Measurements from ENCODE around the gene HLCS.

Gene HLCS

GRCh38 chr21:36745459-36745858, 221.0 kb downstream of the HLCS start:
- DNase-seq (ENCODE audit: low spot score), result no peak

- DNase-seq (ENCODE audit: low spot score), result no peak
Observed at GRCh38 chr21:36744560-36745231, 221.8 kb downstream of the HLCS start.

GRCh38 chr21:36744190-36744559, 222.3 kb downstream of the HLCS start:
- DNase-seq (ENCODE audit: low spot score), result no peak

GRCh38 chr21:36743446-36743845, 223.0 kb downstream of the HLCS start:
- no peak for DNase-seq (ENCODE audit: low spot score)

- no peak for DNase-seq (ENCODE audit: low spot score)
Observed at GRCh38 chr21:36743008-36743407, 223.5 kb downstream of the HLCS start.

DNA sequence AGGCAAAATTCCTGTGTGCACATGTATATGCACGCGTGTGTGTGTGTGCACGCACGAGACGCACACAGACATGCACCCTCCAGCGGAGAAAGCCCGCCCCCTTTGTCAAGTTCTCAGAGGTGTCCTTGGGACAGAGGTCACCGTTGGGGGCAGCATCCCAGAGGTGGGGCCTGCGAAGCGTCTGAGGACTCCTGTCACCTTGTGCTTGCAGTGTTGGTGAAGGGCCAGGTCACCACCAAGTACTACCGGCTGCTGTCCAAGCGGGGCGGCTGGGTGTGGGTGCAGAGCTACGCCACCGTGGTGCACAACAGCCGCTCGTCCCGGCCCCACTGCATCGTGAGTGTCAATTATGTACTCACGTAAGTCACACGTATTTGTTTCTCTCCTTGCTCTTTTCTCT, 225.0 kb downstream of the HLCS start:
- no peak for DNase-seq (ENCODE audit: low spot score)

DNA sequence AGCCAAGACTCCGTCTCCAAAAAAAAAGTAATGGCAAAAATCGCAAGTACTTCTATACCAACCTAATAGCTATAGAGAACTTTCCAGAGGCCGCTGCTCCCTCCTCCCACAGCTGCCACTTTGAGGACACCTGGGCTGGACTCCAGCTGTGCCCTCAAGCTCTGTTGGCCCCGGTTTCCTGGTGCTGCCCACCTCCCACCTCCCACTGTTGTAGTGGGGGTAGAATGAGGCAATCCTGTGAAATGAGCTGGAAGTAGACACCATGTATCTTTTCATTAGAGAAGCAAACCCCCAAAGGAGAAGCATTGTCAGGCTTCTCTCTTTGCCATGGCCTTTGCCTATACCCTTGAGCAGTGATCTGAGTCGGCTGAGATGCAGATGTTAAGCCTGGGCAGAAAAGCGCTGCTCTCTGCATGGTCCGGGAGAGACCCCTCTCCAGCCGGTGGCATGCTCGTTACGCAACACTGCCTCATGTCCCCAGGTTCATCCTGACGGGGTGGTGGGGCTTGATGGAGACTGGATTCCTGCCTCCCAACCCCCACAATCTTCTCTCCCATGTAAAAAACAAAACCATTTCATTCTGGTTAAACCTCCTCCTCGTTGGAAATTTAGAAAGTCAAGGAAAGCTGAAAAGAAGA, 227.9 kb downstream of the HLCS start:
- DNase-seq (ENCODE audit: low spot score), result no peak

DNA sequence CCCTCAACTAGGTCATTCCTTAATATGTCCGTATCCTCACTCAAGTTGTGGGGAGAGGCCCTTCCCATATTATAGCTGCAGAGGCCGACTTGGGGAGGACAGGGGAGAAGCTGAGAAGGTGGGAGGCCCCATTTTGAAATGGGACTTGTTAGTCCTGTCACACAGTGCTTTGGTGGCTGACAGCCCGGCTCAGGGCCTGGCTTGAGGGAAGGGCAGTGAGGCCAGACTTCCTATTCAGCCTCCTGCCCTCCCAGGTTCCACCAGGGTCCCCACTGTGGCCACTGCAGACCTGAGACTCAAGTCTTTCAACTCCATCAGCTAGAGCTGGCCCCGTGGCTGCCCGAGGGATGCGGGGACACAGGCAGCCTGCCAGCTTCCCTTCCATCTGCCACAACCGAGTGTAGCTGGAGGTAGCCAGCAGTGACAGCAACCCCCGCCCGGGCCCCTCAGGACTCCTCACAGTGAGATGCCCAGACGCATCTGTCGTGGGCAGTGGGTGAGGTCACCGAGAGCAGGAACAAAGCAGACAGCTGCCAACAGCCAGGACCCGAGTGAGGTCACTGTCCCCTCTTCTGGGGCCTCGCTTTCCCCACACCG, 230.6 kb downstream of the HLCS start:
- DNase-seq (ENCODE audit: low spot score), result no peak

- no peak for DNase-seq (ENCODE audit: low spot score)
Observed at GRCh38 chr21:36735201-36735515, 231.3 kb downstream of the HLCS start.

- DNase-seq (ENCODE audit: low spot score), result no peak
Observed at GRCh38 chr21:36734367-36735200, 231.9 kb downstream of the HLCS start.

- DNase-seq (ENCODE audit: low spot score), result no peak
Observed at GRCh38 chr21:36733857-36734256, 232.6 kb downstream of the HLCS start.

GRCh38 chr21:36732761-36733160, 233.7 kb downstream of the HLCS start:
- DNase-seq (ENCODE audit: low spot score), result no peak

DNA sequence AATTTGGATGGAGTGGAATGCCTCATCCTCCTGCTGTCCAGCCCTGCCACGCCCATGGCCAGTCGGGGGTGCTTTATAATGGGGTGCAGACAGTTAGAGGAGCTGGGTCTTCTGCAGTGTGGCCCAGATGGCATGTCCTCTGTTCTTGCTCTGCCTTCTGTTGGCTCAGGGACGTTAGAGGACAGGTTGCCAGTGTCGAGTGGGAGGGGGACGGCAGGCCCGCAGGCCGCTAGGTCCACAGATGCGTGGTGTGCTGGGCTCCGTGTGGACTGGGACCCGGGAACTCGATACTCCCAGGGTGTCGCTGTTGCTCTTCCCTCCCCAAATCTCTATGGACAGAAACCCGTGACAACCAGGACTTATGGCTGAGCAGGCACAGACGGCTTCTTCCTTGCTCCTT, 234.3 kb downstream of the HLCS start:
- DNase-seq (ENCODE audit: low spot score), result no peak

- no peak for DNase-seq (ENCODE audit: low spot score)
Observed at GRCh38 chr21:36730291-36731281, 235.9 kb downstream of the HLCS start.

DNA sequence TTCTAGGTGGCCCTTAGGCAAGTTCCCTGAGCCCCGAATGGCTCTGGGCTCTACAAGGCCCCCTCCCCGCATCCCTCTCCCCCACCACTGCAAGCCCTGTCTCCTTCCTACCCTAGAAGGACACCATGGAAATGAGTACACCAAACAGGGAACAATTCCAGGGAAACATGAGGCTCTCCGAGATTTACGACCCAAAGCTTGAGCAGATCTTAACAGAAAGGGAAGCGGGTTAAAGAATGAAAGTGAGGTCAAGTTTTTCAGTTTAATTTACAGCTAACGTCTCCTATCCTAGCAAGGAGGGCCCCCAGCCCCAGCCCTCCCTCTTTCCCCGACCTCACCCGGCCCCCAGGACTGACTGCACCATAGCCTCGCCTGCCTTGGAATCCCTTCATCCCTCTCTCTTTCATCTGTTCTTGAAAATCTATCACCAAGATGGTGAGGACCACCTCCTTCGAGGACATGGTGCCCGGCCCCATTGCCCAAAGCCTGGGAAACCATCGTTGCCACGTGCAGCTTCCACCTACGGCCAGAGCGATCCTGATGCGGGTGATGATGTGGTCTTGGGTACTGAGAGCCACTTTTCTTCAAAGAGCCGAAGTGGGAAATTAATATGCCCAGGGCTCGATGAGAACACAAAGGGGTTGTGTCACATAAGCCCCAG, 237.0 kb downstream of the HLCS start:
- DNase-seq (ENCODE audit: low spot score), result no peak

DNA sequence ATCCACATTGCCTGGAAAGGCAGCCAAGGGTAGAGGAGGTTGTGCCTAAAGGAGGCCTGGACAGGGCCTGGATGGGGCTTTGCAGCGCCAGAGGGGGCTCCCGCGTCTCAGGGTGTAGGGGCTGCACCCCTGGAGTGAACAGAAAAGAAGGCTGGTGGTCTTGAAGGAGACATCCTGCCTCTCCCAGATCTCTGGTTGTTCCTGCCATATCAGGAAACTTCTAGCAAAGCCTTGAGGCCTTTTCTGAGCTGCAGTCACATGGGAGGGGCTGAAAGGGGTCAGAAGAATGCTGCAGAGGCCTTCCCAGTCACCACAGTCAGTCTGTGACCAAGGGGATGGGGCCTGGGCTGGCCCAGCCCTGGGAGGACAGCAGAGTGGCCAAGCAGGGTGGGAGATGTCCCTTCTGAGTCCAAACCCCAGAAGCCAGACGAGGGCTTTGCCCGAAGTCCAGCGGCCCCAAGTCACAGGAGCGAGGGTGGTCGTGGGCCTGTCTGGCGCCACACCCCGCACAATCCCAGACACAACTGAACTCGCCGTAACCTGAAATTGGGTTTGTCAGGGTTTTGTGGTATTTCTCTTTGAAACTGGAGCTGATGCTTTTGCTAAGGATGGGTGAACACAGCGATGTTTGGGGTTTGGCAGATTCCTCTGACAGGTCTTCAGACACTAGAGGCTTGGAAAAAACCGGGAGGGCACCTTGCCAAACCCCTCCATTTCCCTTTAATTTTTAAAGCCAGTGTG, 237.9 kb downstream of the HLCS start:
- DNase-seq (ENCODE audit: low spot score), result no peak

- DNase-seq (ENCODE audit: low spot score), result no peak
Observed at GRCh38 chr21:36727866-36728265, 238.6 kb downstream of the HLCS start.

- DNase-seq (ENCODE audit: low spot score), result no peak
Observed at GRCh38 chr21:36725793-36726386, 240.6 kb downstream of the HLCS start.

DNA sequence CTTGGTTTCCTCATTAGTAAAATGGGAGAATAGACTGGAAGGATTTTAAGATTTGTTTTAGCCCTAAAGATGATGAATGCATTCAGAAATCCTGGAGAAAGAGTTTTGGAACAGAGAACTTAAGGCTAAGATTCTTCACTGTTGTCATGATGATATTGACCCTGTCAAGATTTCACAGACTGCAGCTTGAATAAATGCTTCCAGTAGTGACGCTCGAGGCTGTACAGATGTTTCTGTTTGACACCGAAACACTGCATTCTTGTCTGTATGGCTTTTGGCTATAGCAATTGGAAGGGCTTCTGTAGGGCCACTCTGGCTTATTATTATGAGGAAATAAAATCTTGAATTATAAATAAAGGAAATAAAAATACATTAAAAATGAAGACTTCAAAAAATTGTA, 241.8 kb downstream of the HLCS start:
- DNase-seq (ENCODE audit: low spot score), result no peak

DNA sequence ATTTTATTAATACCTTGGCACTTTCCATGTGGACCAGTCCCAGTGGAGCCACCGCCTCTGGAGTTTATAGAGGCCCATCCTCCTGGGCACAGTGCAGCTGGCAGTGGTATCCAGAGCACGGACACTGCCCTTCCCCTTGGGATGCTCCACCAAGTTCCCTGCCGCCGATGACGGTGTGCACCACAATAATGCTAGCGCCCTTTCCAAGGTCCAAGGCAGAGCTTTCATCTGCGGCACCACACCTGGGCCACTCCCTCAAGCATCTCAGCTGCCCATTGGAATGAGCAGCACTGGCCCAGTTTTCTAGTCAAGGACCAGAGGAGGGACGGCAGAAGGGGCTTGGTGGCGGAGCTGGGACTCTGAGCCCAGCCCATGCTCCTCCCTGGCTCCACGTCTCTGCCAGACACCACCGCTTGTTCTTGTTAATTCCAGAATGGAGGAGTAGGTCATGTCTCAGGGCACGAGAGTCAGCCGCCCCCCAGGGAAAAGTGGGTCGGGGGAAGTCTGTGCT, 243.0 kb downstream of the HLCS start:
- DNase-seq (ENCODE audit: low spot score), result no peak
